Suppressor macrophage treated with lipopolysaccharide for 4 hours (primary cell): Measurements from ENCODE around the gene EXOSC10.
"Not testable (repeated sequence)": the region's sequence is repeated elsewhere in the genome, so short reads cannot be mapped to it uniquely, and the experiment has no call there.

Experiments used
- DNase-seq: peaks from one replicate; pipeline ENCODE4 v3.0.0-alpha.2; 2020

Gene EXOSC10

DNA sequence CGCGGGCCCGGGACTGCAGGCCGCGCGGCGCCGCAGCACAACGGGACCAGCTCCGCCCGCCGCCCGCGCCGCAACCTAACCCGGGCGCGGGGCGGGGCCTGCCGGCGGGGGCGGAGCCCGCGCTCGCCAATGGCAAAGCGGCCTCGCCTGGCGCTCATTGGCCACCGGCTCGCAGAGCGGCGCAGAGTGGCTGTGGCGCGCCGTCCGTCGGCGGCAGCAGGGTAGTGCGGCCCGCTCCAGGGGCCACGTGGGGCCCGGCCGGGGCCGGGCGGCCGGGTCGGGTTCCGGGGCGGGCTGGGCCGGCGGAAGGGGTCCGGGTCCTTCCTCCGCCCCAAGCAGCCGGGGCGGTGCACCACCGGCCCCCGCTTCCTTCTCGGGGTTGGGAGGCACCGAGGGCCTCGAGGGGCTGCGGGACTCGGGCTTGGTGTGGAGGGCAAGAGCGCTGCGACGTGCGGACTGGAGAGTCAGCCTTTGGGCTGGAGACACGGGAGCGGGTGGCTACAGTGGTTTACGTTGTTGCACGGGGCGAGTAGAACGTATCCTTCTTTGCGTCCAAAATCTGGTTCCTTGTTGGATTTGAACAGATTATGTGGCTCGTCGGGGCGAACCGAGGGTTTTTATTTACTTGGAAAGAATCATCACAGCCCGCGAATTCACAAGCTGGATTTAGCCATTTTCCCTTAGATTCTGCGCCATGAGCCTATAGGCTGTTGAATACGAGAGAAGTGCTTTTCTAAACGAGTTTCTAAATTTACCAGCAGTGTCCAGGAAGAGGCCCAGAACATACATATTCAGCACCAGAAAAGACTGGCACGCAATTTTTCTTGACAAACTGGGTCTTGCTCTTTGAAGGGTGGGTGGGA lies 39.5 kb downstream of the EXOSC10 start, which contains the start of gene SRM:
TSS of gene SRM (minus strand) at position 51 of the 863 bp plus-strand sequence. CDS start 75 bp downstream, outside the sequence.
- peak; percentile 97 for DNase-seq

DNA sequence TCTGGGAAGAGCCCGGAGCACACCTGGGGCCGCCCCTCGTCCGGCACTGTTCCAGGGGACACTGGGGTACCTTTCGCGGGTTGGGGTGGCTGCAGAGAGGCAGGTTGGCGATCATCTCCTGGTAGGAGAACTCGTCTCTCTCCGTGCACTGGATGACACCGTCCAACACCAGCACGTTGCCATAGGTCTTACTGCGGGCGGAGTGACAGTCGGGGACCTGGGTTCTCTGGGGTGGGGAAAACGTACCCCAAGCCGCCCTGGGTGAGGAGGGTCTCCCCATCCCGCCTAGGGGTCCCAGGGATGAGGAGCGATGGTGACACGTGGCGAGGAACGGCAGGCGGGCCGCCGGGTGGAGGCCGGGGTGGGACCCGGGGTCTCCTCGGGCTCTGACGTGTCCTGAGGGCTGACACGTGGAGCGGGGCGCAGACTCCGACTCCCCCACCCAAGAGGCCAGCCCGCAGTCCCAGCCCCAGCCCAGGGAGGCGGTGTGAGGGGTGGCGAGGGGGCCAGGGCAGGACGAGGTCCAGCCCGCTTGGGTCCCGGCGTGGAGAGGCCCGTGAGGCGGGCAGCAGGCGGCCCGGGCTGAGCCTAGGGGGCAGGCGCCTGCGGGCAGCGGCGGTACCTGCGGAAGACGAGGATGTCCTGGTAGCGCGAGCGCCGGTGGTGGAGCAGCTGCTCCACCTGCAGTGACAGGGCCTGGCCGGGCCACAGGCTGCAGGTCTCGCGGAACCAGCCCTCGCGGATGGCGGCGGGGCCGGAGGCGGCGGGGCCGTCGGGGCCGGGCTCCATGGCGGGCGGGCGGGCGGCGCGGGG lies 40.3 kb downstream of the EXOSC10 start:
- peak; percentile 6 for DNase-seq

DNA sequence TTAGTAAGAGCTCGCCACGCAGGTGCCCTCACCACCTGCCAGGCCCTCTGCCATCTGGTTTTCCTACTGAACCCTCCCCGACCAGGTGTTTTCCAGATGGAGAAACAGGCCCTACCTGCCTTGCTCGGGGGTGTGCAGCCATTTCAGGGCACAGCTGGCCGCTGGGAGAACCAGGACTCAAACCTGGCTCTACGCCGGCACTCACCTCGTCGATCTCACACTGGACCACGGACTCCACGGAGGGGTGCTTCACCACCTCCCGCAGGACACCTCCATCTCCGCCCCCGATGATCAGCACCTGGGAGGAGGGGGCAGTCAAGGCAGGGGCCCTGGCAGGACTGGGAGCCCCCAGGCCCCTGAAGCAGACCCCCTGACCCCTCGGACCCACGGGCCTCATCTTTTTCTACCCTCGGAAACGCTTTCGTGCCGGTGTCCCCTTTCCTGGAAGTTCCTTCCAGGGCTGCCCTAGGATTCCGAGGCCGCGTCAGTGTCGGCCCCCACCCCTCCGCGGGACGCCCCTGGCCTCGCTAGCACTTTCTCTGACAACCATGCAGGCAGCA lies 41.0 kb downstream of the EXOSC10 start:
- no peak for DNase-seq

DNA sequence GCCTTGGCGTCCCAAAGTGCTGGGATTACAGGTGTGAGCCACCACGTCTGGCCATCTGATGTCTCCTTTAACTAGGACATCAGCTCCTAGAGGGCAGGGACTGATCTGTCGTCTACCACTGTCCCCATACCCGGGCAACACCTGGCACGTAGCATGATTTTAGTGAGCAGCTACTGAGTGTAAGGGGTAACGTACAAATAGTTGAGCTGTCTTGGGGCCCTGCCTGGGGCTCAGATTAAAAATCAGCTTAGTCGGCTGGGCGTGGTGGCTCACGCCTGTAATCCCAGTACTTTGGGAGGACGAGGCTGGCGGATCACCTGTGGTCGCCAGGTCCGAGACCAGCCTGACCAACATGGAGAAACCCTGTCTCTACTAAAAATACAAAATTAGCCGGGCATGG lies 41.6 kb downstream of the EXOSC10 start:
- DNase-seq = no peak

DNA sequence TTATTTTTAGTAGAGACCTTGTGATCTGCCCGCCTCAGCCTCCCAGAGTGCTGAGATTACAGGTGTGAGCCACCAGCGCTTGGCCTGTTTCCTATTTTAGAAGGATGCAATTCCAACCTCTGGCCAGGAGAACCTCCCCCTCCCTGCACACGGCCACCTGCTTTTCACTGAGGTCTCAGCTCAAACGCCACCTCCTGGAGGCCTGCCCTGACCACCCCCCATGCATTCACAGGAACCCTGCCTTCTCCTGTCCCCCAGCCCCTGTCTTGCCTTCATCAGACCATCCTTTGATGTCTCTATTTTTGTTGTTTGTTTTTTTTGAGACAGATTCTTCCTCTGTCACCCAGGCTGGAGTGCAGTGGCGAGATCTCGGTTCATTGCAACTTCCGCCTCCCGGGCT lies 42.2 kb downstream of the EXOSC10 start:
- DNase-seq = no peak

DNA sequence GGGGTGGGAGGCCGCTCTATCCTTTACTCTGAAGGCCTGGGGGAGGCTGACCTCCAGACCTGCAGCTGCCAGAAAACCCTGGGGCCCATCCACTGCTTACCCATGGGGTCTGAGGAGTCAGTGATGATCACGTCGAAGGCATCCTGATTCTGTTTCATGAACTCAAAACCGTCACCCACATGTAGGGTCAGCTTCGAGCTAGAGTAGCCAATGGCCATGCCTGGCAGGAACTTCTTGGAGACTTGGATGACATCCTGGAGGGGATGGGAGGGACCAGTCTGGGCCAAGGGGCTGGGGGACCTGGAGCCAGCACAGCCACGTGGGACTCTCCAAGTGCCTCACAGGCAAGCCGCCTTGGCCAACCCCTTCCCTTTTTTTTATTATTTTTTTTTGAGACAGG lies 43.2 kb downstream of the EXOSC10 start:
- DNase-seq = no peak

DNA sequence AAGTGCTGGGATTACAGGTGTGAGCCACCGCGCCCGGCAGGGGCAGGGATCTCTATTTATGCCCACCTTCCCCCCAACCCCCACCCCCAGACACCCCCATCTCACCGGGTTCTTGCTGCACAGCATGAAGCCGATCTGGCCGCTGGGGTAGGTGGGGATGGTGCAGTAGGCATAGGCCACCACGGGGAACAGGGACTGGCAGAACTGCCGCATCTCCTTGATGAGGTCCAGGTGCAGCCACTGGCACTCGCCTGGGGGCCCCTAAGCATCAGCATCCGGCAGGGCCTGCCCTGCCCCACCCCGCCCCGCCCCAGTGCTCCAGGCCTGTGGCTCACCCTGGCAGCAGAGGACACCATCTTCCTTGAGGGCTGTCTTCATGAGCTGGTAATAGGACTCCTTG lies 44.0 kb downstream of the EXOSC10 start:
- no peak for DNase-seq

DNA sequence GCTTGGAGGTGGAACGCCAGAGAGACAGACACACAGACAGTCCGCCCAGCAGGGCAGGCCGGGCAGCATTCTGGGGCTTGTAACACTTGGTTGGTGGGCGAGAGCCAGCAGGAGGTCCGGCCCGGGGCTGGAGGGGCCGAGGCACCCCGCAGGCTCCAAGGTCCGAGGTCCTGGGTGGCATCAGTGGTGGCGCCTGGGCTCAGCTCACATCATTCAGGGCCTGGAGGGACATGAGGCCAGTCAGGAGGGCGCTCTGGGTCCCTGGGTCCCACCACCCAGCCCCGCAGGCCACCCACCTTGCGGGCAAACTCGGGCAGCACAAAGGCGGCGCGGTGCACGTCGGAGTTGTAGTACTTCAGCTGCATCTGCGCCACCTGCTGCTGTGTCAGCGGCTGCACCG lies 45.0 kb downstream of the EXOSC10 start:
- DNase-seq = no peak

DNA sequence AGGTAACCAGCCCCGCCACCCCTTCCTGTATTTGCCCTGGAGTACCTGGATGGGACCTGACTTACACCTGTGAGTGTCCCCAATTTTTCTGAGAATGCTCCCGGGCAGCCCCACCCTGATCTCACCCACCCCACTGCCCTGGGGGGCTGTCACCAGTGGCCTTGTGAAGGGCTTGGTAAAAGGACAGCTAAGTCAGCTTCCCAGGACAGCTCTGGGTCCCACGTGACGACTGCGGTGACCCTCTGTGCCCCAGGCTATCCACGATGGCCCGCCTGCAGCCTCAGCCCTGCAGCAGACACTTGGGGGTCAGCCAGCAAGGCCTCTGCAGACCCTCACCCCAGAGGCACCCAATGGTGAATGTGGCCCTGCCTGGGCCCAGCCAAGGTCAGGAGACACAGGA lies 45.5 kb downstream of the EXOSC10 start:
- DNase-seq = no peak

DNA sequence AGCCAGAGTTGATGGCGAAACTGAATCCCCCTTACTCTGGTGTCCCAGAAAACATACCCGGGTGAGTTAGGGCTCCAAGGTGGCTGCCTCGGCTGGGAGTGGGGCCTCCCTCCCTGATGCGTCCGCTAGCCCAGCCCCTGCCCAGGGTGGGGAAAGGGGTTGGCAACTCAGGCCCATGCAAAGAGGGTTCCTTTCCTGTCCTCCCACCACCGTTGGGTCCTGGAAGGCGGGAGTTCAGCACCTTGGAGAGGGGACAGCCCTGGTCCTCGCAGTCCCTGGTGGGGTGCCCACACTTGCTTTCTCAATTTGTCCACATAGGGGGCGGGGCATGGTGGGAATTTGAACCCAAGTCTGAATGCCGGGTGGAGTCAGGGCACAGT lies 45.9 kb downstream of the EXOSC10 start:
- no peak for DNase-seq

DNA sequence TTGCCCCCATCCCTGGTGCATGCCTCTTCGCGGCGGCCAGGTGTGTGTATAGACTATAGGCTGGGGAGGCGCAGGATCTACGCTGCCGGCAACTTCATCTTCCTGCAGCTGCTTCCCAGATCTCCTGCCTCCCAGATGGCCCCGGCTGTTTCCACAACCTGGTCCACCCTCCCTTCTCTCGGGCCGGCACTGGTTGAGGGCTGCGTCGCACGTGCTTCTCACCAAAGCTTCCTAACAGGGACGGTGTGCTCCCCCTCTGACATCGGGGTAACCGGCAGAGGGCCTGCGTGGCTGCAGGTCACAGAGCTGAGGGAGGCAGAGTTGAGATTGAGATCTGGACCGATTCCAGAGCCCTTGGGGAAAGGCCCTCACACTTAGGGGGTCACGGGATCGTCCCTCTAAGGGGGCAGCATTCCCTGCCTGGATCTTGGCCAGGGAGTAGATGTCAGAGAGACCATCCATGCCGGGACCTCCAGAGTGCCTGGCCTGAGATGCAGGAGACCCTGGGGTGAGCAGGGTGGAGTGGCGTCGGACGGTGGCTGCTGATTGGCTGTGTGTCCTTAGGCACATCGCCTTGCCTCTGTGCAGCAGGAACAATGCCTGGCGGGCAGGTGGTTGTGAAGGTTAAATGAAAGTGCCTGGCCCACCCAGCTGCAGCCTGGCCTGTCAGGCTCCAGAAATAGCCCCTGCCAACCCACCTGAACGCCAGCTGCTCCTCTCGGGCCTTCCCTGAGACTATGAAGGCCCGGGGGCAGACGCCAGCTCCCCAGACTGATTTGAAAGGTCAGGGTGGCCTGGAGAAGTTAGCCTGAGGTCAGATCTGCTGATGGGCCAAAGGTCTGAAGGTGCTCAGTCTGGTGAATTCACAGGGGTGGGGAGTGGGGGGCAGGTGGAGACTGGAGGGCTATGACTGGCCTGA lies 46.6 kb downstream of the EXOSC10 start:
- no peak for DNase-seq

DNA sequence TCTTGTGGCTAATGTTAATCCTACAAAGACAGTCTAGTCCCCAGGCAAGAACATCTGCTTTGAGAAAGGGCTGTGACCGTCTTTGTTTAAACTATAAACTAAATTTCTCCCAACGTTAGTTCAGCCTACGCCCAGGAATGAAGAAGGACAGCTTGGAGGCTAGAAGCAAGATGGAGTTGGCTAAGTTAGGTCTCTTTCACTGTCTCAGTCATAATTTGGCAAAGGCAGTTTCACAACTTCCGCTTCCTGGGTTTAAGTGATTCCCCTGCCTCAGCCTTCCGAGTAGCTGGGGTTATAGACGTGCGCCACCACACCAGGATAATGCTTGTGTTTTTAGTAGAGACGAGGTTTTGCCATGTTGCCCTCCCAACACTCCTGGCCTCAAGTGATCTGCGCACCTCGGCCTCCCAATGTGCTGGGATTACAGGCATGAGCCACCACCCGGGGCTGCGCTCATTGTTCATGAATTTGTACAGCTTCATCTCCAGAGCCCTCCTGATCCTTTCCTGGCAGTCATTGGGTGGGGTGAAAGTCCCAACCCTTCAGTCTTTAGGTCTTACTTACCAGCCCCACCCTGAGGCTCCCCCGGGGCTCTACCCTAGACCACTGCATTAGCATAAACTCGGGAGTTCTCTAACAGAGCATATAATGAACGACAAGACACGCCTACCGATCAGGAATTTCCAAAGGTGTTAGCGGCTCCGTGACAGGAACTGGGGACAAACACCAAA lies 47.7 kb downstream of the EXOSC10 start:
- DNase-seq = peak; percentile 56

DNA sequence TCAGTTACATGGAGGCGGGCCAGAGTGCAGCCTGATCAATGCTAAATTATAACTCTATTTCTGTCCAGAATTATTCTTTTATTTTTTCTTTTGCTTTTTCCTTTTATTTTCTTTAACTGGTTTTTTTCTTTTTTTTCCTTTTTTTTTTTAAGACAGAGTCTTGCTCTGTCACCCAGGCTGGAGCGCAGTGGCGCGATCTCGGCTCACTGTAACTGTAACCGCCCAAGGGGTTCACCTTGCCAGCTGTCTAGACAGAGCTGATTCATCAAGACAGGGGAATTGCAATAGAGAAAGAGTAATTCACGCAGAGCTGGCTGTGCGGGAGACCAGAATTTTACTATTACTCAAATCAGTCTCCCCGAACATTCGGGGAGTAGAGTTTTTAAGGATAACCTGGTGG lies 48.5 kb downstream of the EXOSC10 start:
- DNase-seq = not testable (repeated sequence)

DNA sequence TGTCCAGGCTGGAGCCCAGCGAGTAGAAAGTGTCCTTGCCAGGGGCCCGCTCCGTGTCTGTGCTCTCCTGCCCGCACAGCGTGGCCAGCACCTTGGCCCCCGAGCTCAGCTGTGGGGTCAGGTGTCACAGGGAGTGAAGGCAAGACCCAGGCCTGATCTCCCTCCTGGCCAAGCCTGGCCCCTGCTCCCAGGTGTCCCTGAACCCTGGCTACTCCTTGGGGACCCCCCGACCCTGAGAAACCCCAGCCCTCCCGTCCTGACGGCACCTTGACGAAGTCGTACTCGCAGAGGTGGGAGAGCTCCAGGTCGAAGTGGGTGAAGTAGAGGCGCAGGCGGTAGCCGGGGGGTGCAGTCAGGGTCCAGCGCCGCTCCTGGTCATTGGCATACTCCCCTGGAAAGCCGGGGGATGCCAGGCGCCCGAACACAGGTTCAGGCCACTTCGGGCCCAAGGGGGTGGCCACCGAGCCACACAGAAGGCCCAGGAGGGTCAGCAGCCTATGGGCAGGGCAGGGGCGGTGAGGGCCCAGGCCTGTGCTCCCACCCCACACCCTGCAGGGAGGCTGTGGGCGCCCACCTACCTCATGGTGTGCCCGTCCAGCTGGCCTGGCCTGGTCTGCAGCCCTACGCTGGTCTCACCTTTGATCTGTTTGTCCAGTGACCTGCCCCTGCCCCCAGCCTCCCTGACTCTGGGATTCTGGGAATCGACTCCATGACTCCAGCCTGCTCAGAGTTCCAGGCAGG lies 52.9 kb downstream of the EXOSC10 start, which contains the start of gene MASP2:
TSS of gene MASP2 (minus strand) at position 615 of the 741 bp plus-strand sequence. CDS start at position 583, 32 bp downstream.
- no peak for DNase-seq

DNA sequence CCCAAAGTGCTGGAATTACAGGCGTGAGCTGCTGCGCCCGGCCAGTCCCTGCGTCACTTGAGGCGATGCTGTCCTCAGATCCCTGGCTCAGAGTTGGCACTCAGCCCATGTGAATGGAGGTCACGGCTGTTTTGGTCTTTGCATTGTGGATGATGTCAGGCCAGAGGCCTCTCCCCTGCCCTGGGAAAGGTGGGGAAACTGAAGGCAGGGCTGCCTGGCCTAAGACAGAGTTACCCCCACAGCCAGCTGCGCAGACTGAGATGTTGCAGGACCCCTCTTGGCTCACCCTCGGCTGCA lies 53.5 kb downstream of the EXOSC10 start:
- no peak for DNase-seq

DNA sequence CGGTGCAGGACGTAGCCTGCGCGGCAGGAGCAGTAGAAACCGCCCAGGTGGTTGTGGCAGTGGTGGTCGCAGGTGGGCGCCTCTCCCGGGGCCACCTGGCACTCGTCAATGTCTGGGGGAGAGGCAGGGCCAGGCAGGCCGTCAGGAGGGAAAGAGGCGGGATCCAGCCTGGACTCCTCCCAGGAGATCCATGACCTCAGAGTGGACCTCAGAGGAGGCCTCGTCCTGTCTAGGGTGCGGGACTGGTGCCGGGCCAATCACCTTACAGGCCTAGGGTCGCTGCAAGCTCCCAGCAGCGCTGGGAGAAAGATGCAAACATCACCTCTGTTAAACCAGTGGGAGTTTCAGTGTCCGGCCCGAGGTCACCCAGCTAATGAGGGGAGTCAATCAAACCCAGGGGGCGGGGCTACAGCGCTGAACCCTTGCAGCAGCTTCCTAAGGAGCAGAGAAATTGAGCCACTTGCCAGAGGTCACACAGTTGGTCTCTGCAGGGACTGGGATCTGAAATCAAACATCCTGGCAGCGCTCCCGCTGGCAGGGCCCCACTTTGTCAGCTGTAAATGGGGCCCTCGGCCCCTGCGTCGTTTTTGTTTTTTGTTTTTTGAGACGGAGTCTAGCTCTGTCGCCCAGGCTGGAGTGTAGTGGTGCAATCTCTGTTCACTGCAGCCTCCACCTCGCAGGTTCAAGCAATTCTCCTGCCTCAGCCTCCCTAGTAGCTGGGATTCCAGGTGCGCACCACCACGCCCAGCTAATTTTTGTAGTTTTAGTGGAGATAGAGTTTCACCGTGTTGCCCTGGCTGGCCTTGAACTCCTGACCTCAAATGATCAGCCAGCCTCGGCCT lies 54.0 kb downstream of the EXOSC10 start:
- no peak for DNase-seq

DNA sequence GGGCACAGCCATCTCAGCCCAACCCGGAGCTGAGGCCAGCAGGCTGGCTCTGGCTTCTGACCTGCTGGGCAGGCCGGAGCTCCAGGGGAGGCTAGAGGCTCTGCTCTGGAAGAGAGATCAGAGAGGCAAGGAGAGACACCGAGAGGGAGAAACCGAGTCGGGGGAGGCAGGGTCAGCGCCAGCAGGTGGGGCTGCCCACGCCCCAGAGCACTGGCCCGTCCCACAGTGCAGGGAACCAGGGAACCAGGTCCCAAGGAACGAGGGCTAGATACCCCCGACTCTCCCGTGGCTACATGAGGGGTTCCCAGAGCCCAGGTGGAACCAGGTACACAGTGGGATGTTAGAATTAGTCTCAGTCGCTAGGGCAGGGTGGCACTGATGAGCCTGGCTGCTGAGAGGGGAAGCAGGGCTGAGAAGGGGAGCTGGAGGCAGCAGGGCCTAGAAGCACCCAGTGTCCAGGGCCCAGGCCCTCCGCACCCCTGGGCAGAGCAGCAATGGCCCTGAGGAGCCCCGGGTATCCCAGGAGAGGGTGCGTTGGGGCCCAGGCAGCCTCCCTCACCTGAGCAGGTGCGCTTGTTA lies 54.7 kb downstream of the EXOSC10 start:
- DNase-seq = no peak

DNA sequence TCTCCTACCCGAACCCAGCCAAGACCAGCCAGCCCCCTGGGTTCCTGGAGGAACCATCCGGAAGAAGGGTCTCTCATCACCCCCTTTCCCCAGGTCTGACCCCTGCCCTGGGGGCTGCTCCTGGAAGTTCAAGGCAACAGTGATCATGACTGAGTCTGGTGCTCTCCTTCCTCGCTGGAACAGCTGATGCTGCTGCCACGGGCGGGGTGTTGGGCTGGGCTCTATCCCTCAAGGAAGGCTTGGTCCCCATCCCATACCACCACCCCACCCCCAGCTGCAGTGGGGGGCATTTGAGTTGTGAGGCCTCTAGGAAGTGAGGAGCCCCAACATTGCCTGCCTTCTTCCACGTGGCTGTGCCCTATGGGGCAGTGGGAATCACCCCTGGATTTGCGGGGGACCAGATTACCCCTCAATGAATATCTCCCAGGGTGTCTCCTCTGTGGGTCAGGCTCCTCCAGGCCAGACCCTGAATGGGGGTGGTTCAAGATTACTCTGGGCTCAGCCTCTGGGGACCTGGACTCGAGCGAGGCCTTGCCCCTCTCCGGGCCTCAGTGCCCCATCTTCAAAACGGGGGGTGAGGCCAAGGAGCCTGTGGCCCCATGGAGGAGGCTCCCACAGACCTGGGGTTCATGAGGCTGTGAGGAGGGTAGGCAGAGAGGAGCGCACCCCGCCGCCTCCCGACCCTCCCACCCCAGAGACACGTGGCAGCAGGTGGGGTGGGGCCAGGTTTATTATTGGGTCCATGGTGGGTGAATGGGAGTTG lies 55.4 kb downstream of the EXOSC10 start:
- DNase-seq = no peak
